K562 (cell line): ENCODE measurements around the gene FUNDC2. TPM values are rescaled to one million over a fixed set of nuclear protein-coding genes. Genes with fewer than 3 reads are reported as not detected.

Experiments used
- EHMT2 ChIP-seq: fragments of 450-650 bp; IDR thresholded peaks from 2 replicates; pipeline ENCODE4 v1.6.1; 2018; ENCODE audit warnings: antibody characterized with exemption
- ILK ChIP-seq: fragments of 450-650 bp; IDR thresholded peaks from 2 replicates; pipeline ENCODE4 v1.6.1; 2016; ENCODE audit warnings: missing genetic modification characterization, low read depth, mild to moderate bottlenecking, missing compliant biosample characterization, moderate library complexity, borderline replicate concordance
- NR4A1 ChIP-seq, 2 experiments: fragments of 250-450 bp in 1 of 2; fragments of 450-650 bp in 1 of 2; sonication (Bioruptor Pico) in 1 of 2; IDR thresholded peaks; 2 replicates each; pipeline versions ENCODE4 v1.4.0 to v1.6.1; 2016 to 2020; ENCODE audit warnings: mild to moderate bottlenecking in 2 of 2, missing compliant biosample characterization in 1 of 2, missing genetic modification characterization in 1 of 2, moderate library complexity in 1 of 2
- ZBTB17 ChIP-seq: fragments of 450-650 bp; formaldehyde crosslinking; IDR thresholded peaks from 2 replicates; pipeline ENCODE4 v1.4.0; 2020; ENCODE audit warnings: mild to moderate bottlenecking
- polyA plus RNA-seq, 8 experiments: library from polyadenylated mRNA; depleted of rRNA in 4 of 8; stranded (reverse) in 5 of 8; unstranded in 3 of 8; fragments of >200 nt; fragmentation: Nextera tagmentation in 2 of 8; fragmentation: Illumina TruSeq in 1 of 8; extraction: Ambion mirVana in 2 of 8; extraction: Trizol in 1 of 8; gene quantifications; 2 replicates each; pipeline versions ENCODE4 v1.2.1 to v1.2.3, GENCODE V29; 2011 to 2014; ENCODE audit warnings: inconsistent platforms in 1 of 8, missing spikeins in 1 of 8
- total RNA-seq, 7 experiments: library from RNA; depleted of rRNA in 6 of 7; stranded (reverse); fragments of >200 nt in 6 of 7; fragmentation: Illumina TruSeq in 2 of 7; extraction: Trizol in 2 of 7; gene quantifications; 2 replicates each; pipeline versions ENCODE4 v1.2.1 to v1.2.3, GENCODE V29; 2011 to 2021; ENCODE audit warnings: low replicate concordance in 1 of 7
- TF ChIP-seq, protein P1 (sequence below): fragments of 450-650 bp; IDR thresholded peaks from 2 replicates; pipeline ENCODE4 v1.6.1; 2017; ENCODE audit warnings: antibody characterized with exemption, mild to moderate bottlenecking

Gene FUNDC2
- total and polyA plus RNA-seq, 9 of the 15 experiments (the other 6 are each of a cell fraction or from before 2014, with no cell fraction given), result 50.6 to 235 (median 123) TPM

DNA sequence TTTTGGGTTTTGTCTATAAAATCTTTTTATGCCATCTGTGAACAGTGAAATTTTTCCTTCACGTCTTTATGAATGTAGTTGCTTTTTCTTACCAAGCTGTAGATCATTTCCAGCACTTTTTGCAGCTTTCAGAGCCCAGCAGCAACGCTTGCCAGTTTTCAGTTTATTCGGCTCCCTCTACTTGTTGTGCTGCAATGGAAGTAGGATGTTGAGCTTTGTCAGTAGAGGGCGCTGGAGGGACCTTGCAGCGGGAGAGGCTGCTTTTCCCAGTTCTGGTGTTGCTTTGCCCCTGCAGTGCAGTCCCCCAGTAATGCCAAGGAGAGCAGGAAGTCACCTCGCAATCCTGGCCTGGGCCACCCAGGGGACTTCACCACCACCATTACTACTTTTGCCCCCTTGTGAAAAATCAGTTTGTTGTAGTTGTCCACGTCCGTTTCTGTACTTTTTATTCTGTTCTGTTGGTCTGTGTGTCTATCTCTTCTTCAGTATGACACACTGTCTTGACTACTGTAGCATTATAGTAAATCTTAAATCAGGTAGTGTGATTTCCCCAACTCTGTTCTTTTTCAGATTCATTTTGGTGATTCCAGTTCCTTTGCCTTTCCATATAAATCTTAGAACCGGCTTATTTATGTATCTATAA, 22.5 kb downstream of the FUNDC2 start (continued):
- TF ChIP-seq, protein P1, sequence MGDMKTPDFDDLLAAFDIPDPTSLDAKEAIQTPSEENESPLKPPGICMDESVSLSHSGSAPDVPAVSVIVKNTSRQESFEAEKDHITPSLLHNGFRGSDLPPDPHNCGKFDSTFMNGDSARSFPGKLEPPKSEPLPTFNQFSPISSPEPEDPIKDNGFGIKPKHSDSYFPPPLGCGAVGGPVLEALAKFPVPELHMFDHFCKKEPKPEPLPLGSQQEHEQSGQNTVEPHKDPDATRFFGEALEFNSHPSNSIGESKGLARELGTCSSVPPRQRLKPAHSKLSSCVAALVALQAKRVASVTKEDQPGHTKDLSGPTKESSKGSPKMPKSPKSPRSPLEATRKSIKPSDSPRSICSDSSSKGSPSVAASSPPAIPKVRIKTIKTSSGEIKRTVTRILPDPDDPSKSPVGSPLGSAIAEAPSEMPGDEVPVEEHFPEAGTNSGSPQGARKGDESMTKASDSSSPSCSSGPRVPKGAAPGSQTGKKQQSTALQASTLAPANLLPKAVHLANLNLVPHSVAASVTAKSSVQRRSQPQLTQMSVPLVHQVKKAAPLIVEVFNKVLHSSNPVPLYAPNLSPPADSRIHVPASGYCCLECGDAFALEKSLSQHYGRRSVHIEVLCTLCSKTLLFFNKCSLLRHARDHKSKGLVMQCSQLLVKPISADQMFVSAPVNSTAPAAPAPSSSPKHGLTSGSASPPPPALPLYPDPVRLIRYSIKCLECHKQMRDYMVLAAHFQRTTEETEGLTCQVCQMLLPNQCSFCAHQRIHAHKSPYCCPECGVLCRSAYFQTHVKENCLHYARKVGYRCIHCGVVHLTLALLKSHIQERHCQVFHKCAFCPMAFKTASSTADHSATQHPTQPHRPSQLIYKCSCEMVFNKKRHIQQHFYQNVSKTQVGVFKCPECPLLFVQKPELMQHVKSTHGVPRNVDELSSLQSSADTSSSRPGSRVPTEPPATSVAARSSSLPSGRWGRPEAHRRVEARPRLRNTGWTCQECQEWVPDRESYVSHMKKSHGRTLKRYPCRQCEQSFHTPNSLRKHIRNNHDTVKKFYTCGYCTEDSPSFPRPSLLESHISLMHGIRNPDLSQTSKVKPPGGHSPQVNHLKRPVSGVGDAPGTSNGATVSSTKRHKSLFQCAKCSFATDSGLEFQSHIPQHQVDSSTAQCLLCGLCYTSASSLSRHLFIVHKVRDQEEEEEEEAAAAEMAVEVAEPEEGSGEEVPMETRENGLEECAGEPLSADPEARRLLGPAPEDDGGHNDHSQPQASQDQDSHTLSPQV, result 0 out of 2 replicates have a peak, but pooled peaks have one; percentile 4
- peak; percentile 86 for TF ChIP-seq EHMT2
- TF ChIP-seq ZBTB17 (CRISPR knock-in tag), result no peak
- TF ChIP-seq NR4A1 (CRISPR knock-in tag; IDR thresholded peaks at IDR 0.05), result no peak
- TF ChIP-seq NR4A1 (tag; IDR thresholded peaks at IDR 0.05), result no peak
- TF ChIP-seq ILK (tag), result no peak
- TF ChIP-seq, all 486 proteins: peak for 12
